Type B pancreatic cell (in vitro differentiated cells): ENCODE measurements around the gene IL11. TPM values are rescaled to one million over a fixed set of nuclear protein-coding genes. Genes with fewer than 3 reads are reported as not detected.

Experiments
- DNase-seq: peaks from one replicate; pipeline ENCODE4 v3.0.0; 2021; ENCODE audit warnings: mixed read lengths; ENCODE audit not compliant: unreplicated experiment; ENCODE audit errors: extremely low spot score
- H3K27ac Mint-ChIP-seq: 2 replicates; pipeline ENCODE4 v1.8.0; 2021; ENCODE audit warnings: mild to moderate bottlenecking, mixed read lengths
- H3K27me3 Mint-ChIP-seq: 2 replicates; pipeline ENCODE4 v1.8.0; 2021; ENCODE audit warnings: mixed read lengths
- H3K36me3 Mint-ChIP-seq: 2 replicates; pipeline ENCODE4 v1.8.0; 2021; ENCODE audit warnings: mixed read lengths
- H3K4me1 Mint-ChIP-seq: one replicate; pipeline ENCODE4 v1.8.0; 2021; ENCODE audit warnings: mixed read lengths; ENCODE audit not compliant: unreplicated experiment
- H3K4me3 Mint-ChIP-seq: 2 replicates; pipeline ENCODE4 v1.8.0; 2021; ENCODE audit warnings: mild to moderate bottlenecking, mixed read lengths
- H3K9me3 Mint-ChIP-seq: 2 replicates; pipeline ENCODE4 v1.8.0; 2021; ENCODE audit warnings: mixed read lengths
- total RNA-seq: library from RNA; stranded (reverse); gene quantifications from 2 replicates; pipeline ENCODE4 v1.2.1, GENCODE V29; 2021; ENCODE audit warnings: low replicate concordance
- TF ChIP-seq, protein P1 (sequence below): fragments of 200-600 bp; sonication (generic); conservative IDR thresholded peaks from 2 replicates; pipeline ENCODE4 v1.5.0; 2021; ENCODE audit warnings: antibody characterized with exemption, mild to moderate bottlenecking

The IL11 gene
- total RNA-seq, 1 donor from 2014 or later = 0.46 TPM

DNA sequence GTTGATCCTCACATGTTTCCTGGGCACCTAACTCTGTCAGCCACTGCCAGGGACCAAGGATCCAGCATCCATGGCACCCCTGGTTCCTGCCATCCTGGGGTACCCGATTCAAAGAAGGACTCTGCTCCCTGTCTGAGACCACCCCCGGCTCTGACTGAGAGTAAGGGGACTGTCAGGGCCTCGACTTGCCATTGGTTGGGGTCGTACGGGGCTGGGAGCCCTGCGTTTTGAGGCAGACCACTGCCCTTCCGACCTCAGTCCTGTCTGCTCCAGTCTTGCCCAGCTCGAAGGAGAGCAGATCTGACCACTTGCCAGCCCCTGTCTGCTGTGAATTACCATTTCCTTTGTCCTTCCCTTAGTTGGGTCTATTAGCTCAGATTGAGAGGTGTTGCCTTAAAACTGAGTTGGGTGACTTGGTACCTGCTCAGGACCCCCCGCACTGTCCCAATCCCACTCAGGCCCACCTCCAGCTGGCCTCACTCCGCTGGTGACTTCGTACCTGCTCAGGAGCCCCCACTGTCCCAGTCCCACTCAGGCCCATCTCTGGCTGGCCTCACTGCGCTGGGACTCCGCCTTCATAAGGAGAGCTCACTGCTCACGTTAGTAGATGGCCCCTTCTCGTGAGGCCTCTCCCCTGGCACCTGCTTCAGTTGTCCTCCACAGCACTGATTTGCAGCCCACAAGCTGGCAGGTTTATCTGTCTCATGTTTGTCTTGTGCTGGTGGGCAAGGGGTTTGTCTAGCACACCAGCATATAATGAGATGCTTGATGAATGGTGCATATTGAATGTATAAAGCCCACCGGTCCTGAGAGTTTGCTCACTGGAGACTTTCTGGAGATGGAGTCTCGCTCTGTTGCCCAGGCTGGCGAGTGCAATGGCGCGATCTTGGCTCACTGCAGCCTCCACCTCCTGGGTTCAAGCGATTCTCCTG lies 19.4 kb upstream of the IL11 start:
- Mint-ChIP-seq H3K36me3 (peaks cover 13% of the 10 kb centered on the region), H3K4me1 (peaks cover 40% of the 10 kb centered on the region), H3K9me3 (no peaks in the 10 kb centered on the region)

DNA sequence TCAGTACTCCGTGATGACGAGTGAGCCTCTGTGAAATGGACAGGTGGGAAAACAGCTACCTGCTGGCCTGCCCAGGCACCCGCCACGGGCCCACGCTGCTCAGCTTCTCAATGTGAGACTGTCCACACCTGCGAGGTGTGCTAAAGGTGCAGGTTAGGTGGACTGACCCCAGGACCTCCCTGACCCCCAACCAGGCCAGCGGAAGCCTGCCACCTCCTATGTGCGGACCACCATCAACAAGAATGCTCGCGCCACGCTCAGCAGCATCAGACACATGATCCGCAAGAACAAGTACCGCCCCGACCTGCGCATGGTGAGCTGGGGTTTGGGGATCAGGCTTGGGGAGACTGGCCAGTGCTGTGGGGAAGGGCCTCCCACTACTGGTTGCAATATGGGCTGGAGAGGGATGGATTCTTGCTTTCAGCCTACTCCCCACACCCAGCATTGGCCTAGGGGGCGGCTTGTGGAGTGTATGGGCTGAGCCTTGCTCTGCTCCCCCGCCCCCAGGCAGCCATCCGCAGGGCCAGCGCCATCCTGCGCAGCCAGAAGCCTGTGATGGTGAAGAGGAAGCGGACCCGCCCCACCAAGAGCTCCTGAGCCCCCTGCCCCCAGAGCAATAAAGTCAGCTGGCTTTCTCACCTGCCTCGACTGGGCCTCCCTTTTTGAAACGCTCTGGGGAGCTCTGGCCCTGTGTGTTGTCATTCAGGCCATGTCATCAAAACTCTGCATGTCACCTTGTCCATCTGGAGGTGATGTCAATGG lies 17.7 kb upstream of the IL11 start:
- peak overlapping the region; percentile 100 for H3K4me3 Mint-ChIP-seq
- peaks cover 13% of the 10 kb centered on the region for H3K36me3 Mint-ChIP-seq
- H3K27ac Mint-ChIP-seq = peak overlapping the region; percentile 13
- TF ChIP-seq, protein P1, sequence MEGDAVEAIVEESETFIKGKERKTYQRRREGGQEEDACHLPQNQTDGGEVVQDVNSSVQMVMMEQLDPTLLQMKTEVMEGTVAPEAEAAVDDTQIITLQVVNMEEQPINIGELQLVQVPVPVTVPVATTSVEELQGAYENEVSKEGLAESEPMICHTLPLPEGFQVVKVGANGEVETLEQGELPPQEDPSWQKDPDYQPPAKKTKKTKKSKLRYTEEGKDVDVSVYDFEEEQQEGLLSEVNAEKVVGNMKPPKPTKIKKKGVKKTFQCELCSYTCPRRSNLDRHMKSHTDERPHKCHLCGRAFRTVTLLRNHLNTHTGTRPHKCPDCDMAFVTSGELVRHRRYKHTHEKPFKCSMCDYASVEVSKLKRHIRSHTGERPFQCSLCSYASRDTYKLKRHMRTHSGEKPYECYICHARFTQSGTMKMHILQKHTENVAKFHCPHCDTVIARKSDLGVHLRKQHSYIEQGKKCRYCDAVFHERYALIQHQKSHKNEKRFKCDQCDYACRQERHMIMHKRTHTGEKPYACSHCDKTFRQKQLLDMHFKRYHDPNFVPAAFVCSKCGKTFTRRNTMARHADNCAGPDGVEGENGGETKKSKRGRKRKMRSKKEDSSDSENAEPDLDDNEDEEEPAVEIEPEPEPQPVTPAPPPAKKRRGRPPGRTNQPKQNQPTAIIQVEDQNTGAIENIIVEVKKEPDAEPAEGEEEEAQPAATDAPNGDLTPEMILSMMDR = no peak
- peaks cover 36% of the 10 kb centered on the region for H3K4me1 Mint-ChIP-seq
- H3K9me3 Mint-ChIP-seq = no peaks in the 10 kb centered on the region
- no peaks in the 10 kb centered on the region for H3K27me3 Mint-ChIP-seq
- no peak for DNase-seq

More for the DNA sequence above, 19.4 kb upstream of the IL11 start:
- no peak for DNase-seq
- TF ChIP-seq, protein P1 = no peak
- Mint-ChIP-seq H3K4me3 (peak overlapping the region; percentile 74), H3K27me3 (no peaks in the 10 kb centered on the region), H3K27ac (no peak overlapping the region)

DNA sequence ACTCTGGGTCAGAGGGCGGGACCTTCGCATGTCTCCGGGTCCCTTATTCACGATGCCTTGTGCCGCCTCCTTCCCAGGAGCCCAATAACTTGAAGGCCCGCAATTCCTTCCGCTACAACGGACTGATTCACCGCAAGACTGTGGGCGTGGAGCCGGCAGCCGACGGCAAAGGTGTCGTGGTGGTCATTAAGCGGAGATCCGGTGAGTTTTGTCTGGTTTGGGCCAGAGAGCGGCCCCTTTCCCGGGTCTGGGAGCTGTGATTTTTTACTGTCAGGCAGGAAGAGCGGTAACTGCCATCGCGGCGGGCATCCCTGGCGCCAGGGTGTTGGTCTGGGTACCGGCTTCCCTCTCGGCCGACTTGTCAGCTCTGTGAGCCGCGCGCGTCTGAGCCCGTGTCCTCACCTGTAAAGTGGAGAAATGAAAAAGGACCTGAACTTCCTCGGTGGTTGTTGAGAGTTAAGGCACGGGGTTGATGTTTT lies 16.3 kb upstream of the IL11 start:
- no peak for DNase-seq
- Mint-ChIP-seq H3K27me3 (peaks cover 6% of the 10 kb centered on the region), H3K9me3 (peaks cover 6% of the 10 kb centered on the region), H3K4me1 (peaks cover 29% of the 10 kb centered on the region), H3K36me3 (peaks cover 19% of the 10 kb centered on the region), H3K27ac (peak overlapping the region; percentile 99), H3K4me3 (peak overlapping the region; percentile 100)
- TF ChIP-seq, protein P1 = no peak

DNA sequence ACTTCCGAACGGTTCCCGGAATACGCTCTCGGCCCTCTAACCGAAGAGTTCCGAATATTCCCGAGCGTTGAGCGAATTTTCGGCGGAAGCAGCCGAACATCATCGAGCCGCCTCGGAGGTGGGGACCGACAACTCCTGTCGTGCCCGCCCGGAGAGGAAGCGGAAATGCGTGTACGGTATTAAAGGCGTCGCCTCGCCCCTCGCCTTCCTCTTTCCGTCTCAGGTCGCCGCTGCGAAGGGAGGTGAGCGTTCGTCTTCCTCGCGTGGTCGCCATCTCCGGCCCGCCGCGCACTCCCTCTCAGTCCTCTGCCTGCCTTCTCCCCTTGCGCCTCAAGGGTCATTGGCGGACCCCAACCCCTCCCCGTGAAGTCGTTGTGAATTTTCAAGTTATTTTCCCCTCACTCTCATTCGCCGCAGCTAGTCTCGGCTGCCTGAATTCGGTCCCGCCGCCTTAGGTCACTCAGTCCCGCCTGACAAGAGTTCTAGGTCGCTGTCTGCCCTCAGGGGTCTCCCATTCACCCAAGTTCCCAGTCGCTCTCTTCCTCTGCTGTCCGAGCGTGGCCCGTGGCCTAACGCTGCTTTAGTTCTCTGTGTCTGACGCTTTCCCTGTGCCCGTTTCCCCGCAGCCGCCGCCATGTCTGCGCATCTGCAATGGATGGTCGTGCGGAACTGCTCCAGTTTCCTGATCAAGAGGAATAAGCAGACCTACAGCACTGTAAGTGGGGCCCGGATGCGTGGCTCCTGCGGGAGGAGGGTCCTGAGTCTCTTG lies 15.6 kb upstream of the IL11 start, which contains the start of gene RPL28:
TSS of gene RPL28 (plus strand) at position 209 of the 769 bp plus-strand sequence. CDS start at position 635, 426 bp downstream.
- peaks cover 19% of the 10 kb centered on the region for H3K36me3 Mint-ChIP-seq

More for the DNA sequence above, 15.6 kb upstream of the IL11 start, which contains the start of gene RPL28:
- Mint-ChIP-seq H3K27ac (peak within 1 kb of the TSS; percentile 99), H3K9me3 (peaks cover 6% of the 10 kb centered on the region), H3K4me3 (peak within 1 kb of the TSS; percentile 100), H3K4me1 (peaks cover 28% of the 10 kb centered on the region), H3K27me3 (peaks cover 7% of the 10 kb centered on the region)
- TF ChIP-seq, protein P1 = no peak
- DNase-seq = peak; percentile 98
